ENCODE measurements around the gene AP3D1.
A peak's percentile ranks its signal among the peaks of the same experiment; 100 is the strongest.

Gene AP3D1

DNA sequence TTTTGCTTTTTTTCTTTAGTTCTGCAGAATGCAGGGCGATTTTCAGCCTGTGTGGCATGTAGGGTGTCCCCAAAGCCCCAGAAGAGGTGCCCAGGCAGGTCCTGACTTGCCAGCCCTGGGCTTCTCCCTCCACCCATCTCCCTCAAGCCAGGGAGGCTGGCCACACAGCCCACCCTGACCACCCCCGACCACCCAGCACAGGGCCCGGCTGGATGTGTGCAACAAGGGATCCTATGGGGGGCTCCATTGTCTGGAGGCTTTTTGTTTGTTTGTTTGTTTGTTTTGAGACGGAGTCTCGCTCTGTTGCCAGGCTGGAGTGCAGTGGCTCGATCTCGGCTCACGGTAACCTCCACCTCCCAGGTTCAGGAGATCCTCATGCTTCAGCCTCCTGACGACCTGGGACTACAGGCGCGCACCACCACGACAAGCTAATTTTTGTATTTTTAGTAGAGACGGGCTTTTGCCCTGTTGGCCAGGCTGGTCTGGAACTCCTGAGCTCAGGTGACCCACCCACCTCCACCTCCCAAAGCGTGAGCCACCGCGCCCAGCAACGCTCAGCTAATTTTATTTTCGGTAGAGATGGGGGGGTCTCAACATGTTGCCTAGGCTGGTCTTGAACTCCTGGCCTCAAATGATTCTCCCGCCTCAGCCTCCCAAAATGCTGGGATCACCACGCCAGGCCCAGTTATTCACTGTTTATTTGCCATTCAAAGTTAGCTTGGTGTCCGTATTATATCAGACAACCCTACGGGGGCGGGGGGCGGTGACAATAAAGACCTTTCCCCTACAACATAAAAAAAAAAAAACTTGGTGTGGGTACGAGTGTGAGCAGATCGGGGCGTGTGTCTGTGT, 92.6 kb downstream of the AP3D1 start:
- DNase-seq = no peak

DNA sequence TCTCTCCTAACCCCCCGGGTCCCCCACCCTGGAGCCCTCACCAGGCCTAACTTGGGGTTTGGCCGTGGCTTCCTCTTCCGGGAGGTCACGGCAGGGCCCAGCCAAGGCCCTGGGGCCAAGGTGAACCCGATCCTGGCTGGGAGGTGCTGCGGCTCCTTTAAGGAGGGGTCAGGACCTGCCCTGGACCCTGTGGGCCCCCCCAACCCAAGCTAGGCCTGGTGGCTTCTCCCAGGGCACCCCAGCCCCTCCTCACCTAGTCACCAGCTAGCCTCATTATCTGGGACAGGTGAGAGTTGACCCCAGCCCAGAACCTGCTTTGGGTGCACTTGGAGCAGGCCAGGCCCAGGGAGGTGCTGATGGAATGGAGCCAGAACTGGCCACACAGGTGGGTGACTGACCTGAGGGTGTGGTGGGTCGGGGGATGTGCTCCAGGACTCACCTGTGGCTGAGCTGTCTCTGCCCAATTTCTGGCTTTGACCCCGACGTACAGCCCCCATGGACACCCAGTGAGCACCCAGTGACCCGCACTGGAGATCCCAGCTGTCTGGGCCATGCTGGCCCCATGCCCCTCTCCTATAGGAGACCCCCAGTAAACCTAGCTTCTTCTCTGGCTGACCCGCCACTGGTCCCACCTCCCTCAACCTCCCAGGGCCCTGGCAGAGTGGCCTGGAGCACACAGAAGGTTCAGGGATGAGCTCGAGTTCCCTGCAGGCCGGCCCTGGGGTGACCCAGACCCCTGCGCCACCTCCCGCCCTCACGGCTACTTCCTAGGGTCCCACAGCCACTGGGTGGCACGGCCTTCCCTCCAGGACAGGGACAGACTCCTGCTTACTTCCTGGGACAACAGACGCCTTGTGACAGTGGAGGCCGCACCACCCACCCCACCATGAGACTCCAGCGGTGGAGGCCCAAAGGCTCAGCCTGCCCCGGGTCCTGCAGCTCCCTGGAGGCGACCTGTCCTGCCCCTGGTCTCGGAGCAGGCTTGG, 93.6 kb downstream of the AP3D1 start:
- no peak for DNase-seq

DNA sequence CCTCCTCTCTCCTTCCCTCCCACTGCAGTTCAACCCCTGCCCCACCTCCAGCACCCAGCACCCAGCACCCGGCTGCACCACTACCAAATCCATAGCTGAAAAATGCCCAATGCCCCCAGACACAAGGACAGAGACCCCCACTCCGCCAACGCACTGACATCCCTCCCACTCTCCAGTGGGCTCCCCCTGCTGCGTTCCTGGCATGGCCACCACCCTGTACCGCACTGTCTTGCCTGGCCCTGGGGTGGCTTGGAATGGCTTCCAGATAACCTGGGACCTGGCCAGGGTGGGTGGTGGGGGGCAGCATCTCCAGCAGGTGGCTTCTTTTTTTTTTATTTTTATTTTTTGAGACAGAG, 94.6 kb downstream of the AP3D1 start:
- no peak for DNase-seq

DNA sequence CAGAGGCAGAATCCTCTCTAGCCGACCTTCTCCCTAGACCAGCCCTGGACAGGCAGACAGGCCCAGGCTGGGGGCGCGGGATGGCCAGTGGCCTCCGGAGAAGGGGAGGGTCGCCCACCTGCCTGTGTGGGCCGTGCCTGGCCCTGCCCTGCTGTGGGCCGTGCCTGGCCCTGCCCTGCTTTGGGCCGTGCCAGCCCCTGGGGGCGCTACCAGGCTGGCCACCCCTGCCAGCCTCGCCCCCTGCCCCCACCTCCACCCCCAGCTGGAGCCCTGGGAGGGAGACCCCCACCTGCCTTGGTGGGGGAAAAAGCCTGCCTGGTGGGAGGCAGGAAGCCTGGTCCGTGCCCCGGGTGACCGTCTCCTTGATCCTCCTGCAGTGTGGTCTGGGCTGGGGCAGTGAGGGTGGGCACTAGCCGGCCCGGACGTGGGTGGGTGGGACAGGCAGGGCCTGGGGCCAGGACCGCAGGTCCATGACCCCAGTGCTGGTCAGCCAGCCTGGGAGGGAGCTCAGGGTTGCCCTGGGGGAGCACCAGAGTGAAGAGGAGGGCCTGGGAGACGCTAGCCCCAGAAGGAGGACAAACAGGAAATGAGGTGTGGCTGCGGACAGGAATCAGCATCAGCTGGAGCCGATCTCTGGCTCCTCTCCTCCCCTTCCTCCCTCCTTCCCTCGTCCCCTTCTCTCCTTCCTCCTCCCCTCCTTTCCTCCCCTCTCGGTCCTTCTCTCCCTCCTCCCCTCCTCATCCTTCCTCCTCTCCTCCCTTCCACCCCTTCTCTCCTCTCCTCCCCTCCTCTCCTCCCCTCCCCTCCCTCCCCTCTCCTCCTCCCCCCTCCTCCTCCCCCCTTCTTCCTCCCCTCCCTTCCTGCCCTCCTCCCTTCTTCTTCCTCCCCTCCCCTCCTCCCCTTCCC, 95.2 kb downstream of the AP3D1 start:
- peak; percentile 70 for DNase-seq

DNA sequence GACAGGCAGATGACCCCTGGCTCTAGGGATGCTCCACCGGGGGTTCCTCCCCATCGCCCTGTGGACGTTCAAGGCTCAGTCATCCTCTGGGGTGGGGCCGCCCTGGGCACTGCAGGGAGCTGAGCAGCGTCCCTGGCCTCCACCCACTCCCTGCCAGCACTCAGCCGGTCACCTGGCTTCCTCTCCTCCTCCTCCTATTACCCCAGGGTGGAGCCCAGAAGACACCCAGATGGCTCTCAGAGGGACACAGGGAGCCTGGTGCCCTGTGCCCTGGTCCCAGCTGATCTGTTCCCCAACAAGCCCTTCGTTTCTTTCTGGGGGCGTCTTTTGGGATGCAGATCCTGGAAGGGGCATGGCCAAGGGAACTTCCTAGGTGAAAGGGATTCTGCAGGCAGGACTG, 96.6 kb downstream of the AP3D1 start:
- DNase-seq = no peak

DNA sequence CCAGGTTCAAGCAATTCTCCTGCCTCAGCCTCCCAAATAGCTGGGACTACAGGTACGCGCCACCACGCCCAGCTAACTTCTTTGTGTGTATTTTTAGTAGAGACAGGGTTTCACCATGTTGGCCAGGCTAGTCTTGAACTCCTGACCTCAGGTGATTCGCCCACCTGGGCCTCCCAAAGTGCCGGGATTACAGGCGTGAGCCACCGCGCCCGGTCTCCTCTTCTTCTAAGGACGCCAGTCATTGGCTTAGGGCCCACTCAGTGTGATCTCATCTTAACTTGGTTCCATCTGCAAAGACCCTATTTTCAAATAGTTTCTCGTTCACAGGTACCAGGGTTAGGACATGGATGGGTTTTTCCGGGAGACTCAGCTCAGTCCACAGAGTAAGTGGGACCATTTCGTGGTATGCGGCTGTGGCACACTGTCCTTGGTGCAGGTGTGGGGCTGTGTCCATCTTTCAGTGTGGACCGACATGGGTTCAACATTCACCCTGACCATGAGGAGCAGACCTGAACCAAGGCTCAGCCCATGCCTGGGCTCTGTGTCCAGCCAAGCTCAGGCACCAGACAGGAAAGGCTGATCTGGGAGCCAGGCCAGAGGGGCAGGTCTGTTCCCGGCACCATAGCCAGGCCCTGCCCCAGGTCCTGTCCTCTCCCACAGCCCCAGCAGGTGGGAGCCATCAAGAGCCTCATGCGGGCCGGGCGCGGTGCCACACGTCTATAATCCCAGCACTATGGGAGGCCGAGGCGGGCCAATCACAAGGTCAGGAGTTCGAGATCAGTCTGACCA, 97.6 kb downstream of the AP3D1 start:
- no peak for DNase-seq

DNA sequence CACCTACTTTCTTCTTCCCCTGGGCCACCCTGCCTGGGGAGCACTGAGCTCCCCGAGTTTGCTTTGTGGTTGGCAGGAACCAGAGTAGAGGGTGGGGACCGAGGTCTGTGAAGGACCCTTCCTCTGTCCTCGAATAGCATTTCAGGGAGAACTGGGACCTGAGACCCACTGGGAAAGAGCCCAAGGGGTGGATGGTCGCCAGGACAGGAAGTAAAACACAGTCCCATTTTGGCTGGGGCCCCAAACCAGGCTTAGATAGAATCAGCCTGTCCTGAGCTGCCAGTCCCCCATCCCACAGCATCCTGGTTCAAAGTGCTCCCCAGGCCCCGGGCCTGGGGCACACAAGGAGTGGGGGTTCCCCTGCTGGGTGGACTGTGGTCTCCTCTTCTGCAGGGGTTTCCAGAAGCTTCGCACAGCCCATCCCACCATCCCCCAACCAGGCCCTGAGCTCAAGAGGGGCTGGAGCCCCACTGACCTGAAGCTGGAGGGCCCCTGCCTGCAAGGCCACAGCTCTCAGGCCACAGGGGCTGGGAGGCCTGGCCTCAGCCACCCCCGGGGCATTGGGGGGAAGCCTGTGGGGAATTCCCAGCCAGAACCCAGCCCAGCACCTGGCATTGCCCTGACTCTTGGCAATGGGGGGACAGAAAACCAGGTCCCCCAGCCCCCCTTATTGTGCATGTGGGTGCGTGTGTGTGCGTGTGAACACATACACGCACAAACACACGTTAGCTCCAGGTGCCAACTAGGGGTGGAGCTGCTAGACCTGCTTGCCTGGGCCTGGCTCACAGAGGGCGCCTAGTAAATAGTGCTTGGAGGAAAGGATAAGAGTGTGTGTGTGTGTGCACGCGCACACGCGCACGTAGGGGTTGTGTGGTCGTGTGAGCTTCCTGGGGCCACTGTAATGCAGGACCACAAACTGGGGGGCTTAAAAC, 99.3 kb downstream of the AP3D1 start:
- DNase-seq = peak; percentile 63

DNA sequence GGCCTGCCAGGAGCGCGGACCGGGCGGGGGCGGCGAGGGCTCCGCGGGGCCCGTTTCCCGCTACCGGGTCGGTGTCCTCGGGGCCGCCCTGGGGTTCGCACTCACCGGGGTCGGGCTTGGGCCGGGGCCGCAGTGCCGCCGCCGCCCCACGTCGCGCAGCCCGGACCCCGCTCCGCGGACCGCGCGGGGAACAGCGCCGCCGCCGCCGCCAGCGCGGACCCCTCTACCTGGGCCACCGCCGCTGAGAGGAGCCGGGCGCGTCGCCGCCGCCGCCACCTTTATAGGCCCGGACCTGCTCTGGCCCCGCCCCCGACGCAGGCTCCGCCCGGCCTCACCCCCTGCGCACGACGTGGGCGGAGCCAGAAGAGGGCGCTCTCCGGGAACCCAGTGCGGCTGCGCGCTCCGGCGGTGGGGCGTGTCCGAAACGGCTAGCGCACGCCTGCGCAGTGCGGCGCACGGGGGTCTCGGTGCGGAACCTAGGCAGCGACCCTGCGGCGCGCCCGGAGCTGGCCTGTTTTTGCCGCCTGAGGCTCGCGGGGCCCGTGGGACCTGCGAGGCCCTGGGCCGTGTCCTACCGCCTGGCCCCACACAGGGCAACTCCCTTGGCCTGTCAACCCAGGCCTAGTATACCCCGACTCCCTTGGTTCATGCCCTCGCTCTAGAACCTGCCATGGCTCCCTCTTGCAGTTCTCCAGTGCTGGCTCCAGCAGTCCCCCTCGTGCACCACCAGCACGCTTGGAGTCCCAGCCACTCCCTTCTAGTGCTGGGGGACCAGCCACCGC, 100.2 kb downstream of the AP3D1 start, which contains the start of gene MKNK2:
Gene MKNK2, minus strand, starts transcription at position 254 of the 782 bp plus-strand sequence. CDS start 393 bp downstream, outside the sequence.
- peak; percentile 97 for DNase-seq
